ENCODE results near the gene PLCH2.

Gene PLCH2

DNA sequence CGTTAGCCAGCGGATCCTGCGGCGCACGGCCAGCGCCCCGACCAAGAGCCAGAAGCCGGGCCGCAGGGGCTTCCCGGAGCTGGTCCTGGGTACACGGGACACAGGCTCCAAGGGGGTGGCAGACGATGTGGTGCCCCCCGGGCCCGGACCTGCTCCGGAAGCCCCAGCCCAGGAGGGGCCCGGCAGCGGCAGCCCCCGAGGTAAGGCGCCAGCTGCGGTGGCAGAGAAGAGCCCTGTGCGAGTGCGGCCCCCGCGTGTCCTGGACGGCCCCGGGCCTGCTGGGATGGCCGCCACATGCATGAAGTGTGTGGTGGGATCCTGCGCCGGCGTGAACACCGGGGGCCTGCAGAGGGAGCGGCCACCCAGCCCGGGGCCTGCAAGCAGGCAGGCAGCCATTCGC is 26.1 kb downstream of the PLCH2 start:
- TF ChIP-seq, protein P1, sequence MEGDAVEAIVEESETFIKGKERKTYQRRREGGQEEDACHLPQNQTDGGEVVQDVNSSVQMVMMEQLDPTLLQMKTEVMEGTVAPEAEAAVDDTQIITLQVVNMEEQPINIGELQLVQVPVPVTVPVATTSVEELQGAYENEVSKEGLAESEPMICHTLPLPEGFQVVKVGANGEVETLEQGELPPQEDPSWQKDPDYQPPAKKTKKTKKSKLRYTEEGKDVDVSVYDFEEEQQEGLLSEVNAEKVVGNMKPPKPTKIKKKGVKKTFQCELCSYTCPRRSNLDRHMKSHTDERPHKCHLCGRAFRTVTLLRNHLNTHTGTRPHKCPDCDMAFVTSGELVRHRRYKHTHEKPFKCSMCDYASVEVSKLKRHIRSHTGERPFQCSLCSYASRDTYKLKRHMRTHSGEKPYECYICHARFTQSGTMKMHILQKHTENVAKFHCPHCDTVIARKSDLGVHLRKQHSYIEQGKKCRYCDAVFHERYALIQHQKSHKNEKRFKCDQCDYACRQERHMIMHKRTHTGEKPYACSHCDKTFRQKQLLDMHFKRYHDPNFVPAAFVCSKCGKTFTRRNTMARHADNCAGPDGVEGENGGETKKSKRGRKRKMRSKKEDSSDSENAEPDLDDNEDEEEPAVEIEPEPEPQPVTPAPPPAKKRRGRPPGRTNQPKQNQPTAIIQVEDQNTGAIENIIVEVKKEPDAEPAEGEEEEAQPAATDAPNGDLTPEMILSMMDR (IDR thresholded peaks at IDR 0.05): no peak

- TF ChIP-seq, protein P1 (IDR thresholded peaks at IDR 0.05): no peak
These were observed 26.8 kb downstream of the PLCH2 start for GRCh38 chr1:2502661-2503553.

- TF ChIP-seq, protein P1 (IDR thresholded peaks at IDR 0.05): no peak
These were observed 27.6 kb downstream of the PLCH2 start for GRCh38 chr1:2503554-2504224.

GRCh38 chr1:2504225-2504948 is 28.3 kb downstream of the PLCH2 start:
- TF ChIP-seq, protein P1 (IDR thresholded peaks at IDR 0.05): no peak

GRCh38 chr1:2504949-2505272 is 28.8 kb downstream of the PLCH2 start:
- TF ChIP-seq, protein P1 (IDR thresholded peaks at IDR 0.05): no peak

GRCh38 chr1:2505461-2505994 is 29.4 kb downstream of the PLCH2 start:
- TF ChIP-seq, protein P1 (IDR thresholded peaks at IDR 0.05): no peak
